GM21423 (cell line): ENCODE results near the gene ZFY.
"Not testable (repeated sequence)": the region's sequence is repeated elsewhere in the genome, so short reads cannot be mapped to it uniquely, and the experiment has no call there.

Experiments used
- ATAC-seq: cut with Tn5 transposase; IDR thresholded peaks from one replicate; pipeline ENCODE4 v1.9.1; 2021; ENCODE audit warnings: mild to moderate bottlenecking, moderate library complexity; ENCODE audit not compliant: unreplicated experiment

The ZFY gene

GRCh38 chrY:2972708-2973107 lies 37.5 kb downstream of the ZFY start:
- peak; percentile 33 for ATAC-seq

- ATAC-seq: peak; percentile 67
Observed at GRCh38 chrY:2973110-2973751, 38.0 kb downstream of the ZFY start.

- no peak for ATAC-seq
Observed at GRCh38 chrY:2979283-2979682, 44.1 kb downstream of the ZFY start.

GRCh38 chrY:2984491-2984890 lies 49.3 kb downstream of the ZFY start:
- ATAC-seq: no peak

GRCh38 chrY:2987178-2987577 lies 52.0 kb downstream of the ZFY start:
- ATAC-seq: not testable (repeated sequence)

- not testable (repeated sequence) for ATAC-seq
Observed at GRCh38 chrY:2997369-2997768, 62.2 kb downstream of the ZFY start.

- no peak for ATAC-seq
Observed at GRCh38 chrY:3002190-3002589, 67.0 kb downstream of the ZFY start.

- peak; percentile 50 for ATAC-seq
Observed at GRCh38 chrY:3002680-3003515, 67.7 kb downstream of the ZFY start.

GRCh38 chrY:3003516-3003830 lies 68.3 kb downstream of the ZFY start:
- peak; percentile 18 for ATAC-seq

- peak; percentile 54 for ATAC-seq
Observed at GRCh38 chrY:3003846-3004245, 68.7 kb downstream of the ZFY start.

GRCh38 chrY:3006031-3006430 lies 70.8 kb downstream of the ZFY start:
- ATAC-seq: not testable (repeated sequence)

- ATAC-seq: no peak
Observed at GRCh38 chrY:3007967-3008366, 72.8 kb downstream of the ZFY start.

- no peak for ATAC-seq
Observed at GRCh38 chrY:3012226-3012625, 77.0 kb downstream of the ZFY start.

- no peak for ATAC-seq
Observed at GRCh38 chrY:3016594-3016993, 81.4 kb downstream of the ZFY start.

GRCh38 chrY:3018546-3018945 lies 83.4 kb downstream of the ZFY start:
- no peak for ATAC-seq

GRCh38 chrY:3019584-3019983 lies 84.4 kb downstream of the ZFY start:
- no peak for ATAC-seq

- ATAC-seq: no peak
Observed at GRCh38 chrY:3021176-3021575, 86.0 kb downstream of the ZFY start.

GRCh38 chrY:3023606-3024005 lies 88.4 kb downstream of the ZFY start:
- ATAC-seq: peak; percentile 58

- no peak for ATAC-seq
Observed at GRCh38 chrY:3025357-3025756, 90.2 kb downstream of the ZFY start.
